HEK293 (cell line): Measurements from ENCODE around the gene IL22RA1.

Experiments used
- CTCF ChIA-PET: fragments of 350-600 bp; formaldehyde crosslinking; extraction: SDS; loops from one replicate; lab custom pipeline; 2021; ENCODE audit warnings: antibody characterized with exemption; lab: Yijun Ruan, JAX
- POLR2A ChIA-PET: fragments of 300-600 bp; formaldehyde crosslinking; extraction: SDS; loops from one replicate; lab custom pipeline; 2020; ENCODE audit warnings: antibody characterized with exemption, inconsistent platforms; lab: Yijun Ruan, JAX
- H3K27ac ChIP-seq: fragments of 200-500 bp; sonication (Bioruptor generic); 2 replicates; pipeline ENCODE4 v1.5.1; 2014; ENCODE audit warnings: low read depth, low read length, control low read depth, inconsistent platforms; ENCODE audit errors: extremely low read depth
- H3K36me3 ChIP-seq, 2 experiments: fragments of 200-500 bp in 1 of 2; sonication (Bioruptor generic) in 1 of 2; 1 replicate in 1 of 2; 2 replicates in 1 of 2; pipeline ENCODE4 v1.5.1; 2014 to 2017; ENCODE audit warnings: inconsistent platforms in 2 of 2, low read length in 2 of 2; ENCODE audit not compliant: control insufficient read depth in 2 of 2, insufficient read depth in 1 of 2
- H3K4me1 ChIP-seq: fragments of 200-500 bp; sonication (Bioruptor generic); 2 replicates; pipeline ENCODE4 v1.5.1; 2014; ENCODE audit warnings: mild to moderate bottlenecking, low read length, inconsistent platforms; ENCODE audit not compliant: control insufficient read depth, insufficient read depth
- H3K4me3 ChIP-seq: 2 replicates; pipeline ENCODE4 v1.5.1; 2011; ENCODE audit warnings: low read depth, mild to moderate bottlenecking, control low read depth, low read length, moderate library complexity
- H3K9me3 ChIP-seq: fragments of 200-500 bp; sonication (Bioruptor generic); 2 replicates; pipeline ENCODE4 v1.5.1; 2014; ENCODE audit warnings: low read depth, low read length, inconsistent platforms; ENCODE audit not compliant: control insufficient read depth, insufficient read depth
- GFI1B ChIP-seq: fragments of 450-650 bp; formaldehyde crosslinking; IDR thresholded peaks from 2 replicates; pipeline ENCODE4 v1.5.1; 2016; ENCODE audit warnings: missing biosample characterization, missing genetic modification characterization
- HOXD13 ChIP-seq: sonication (generic); formaldehyde crosslinking; IDR thresholded peaks from 2 replicates; pipeline ENCODE4 v1.8.0; 2022; ENCODE audit warnings: missing genetic modification reagents, borderline replicate concordance
- RBAK ChIP-seq: fragments of 450-650 bp; formaldehyde crosslinking; IDR thresholded peaks from 2 replicates; pipeline ENCODE4 v1.5.1; 2016; ENCODE audit warnings: missing biosample characterization, missing genetic modification characterization
- TSHZ1 ChIP-seq: fragments of 450-650 bp; formaldehyde crosslinking; IDR thresholded peaks from 2 replicates; pipeline ENCODE4 v1.5.1; 2016; ENCODE audit warnings: missing biosample characterization, missing genetic modification characterization, borderline replicate concordance
- ZBTB21 ChIP-seq: fragments of 450-650 bp; formaldehyde crosslinking; IDR thresholded peaks from 2 replicates; pipeline ENCODE4 v1.5.1; 2017; ENCODE audit warnings: missing biosample characterization, missing genetic modification characterization
- ZFP41 ChIP-seq: fragments of 450-650 bp; formaldehyde crosslinking; IDR thresholded peaks from 2 replicates; pipeline ENCODE4 v1.5.1; 2016; ENCODE audit warnings: missing biosample characterization, missing genetic modification characterization, borderline replicate concordance
- ZNF148 ChIP-seq: fragments of 450-650 bp; formaldehyde crosslinking; IDR thresholded peaks from 2 replicates; pipeline ENCODE4 v1.5.0; 2017; ENCODE audit warnings: missing biosample characterization, missing genetic modification characterization, borderline replicate concordance
- ZNF16 ChIP-seq: fragments of 450-650 bp; formaldehyde crosslinking; IDR thresholded peaks from 2 replicates; pipeline ENCODE4 v1.5.1; 2016; ENCODE audit warnings: low read depth, missing biosample characterization, missing genetic modification characterization
- ZNF221 ChIP-seq: fragments of 450-650 bp; formaldehyde crosslinking; IDR thresholded peaks from 2 replicates; pipeline ENCODE4 v1.5.1; 2017; ENCODE audit warnings: missing biosample characterization, missing genetic modification characterization, borderline replicate concordance
- ZNF23 ChIP-seq: fragments of 450-650 bp; formaldehyde crosslinking; IDR thresholded peaks from 2 replicates; pipeline ENCODE4 v1.5.1; 2016; ENCODE audit warnings: missing biosample characterization, missing genetic modification characterization, borderline replicate concordance
- ZNF26 ChIP-seq: fragments of 450-650 bp; formaldehyde crosslinking; IDR thresholded peaks from 2 replicates; pipeline ENCODE4 v1.5.1; 2016; ENCODE audit warnings: missing biosample characterization, missing genetic modification characterization
- ZNF280D ChIP-seq: fragments of 450-650 bp; formaldehyde crosslinking; IDR thresholded peaks from 2 replicates; pipeline ENCODE4 v1.5.1; 2016; ENCODE audit warnings: missing biosample characterization, missing genetic modification characterization
- ZNF324 ChIP-seq: fragments of 450-650 bp; formaldehyde crosslinking; IDR thresholded peaks from 2 replicates; pipeline ENCODE4 v1.5.1; 2016; ENCODE audit warnings: missing biosample characterization, missing genetic modification characterization
- ZNF341 ChIP-seq: fragments of 450-650 bp; formaldehyde crosslinking; IDR thresholded peaks from 2 replicates; pipeline ENCODE4; 2016; ENCODE audit warnings: low read depth, missing biosample characterization, missing genetic modification characterization
- ZNF501 ChIP-seq: fragments of 450-650 bp; formaldehyde crosslinking; IDR thresholded peaks from 2 replicates; pipeline ENCODE4 v1.5.1; 2016; ENCODE audit warnings: missing biosample characterization, missing genetic modification characterization
- ZNF585B ChIP-seq: fragments of 450-650 bp; formaldehyde crosslinking; IDR thresholded peaks from 2 replicates; pipeline ENCODE4 v1.5.1; 2016; ENCODE audit warnings: missing biosample characterization, missing genetic modification characterization
- ZNF830 ChIP-seq: fragments of 450-650 bp; IDR thresholded peaks from 2 replicates; pipeline ENCODE4 v1.5.0; 2018; ENCODE audit warnings: missing biosample characterization, missing genetic modification characterization, low read depth, mild to moderate bottlenecking, moderate library complexity
- ZSCAN5A ChIP-seq: fragments of 450-650 bp; formaldehyde crosslinking; IDR thresholded peaks from 2 replicates; pipeline ENCODE4 v1.5.1; 2016; ENCODE audit warnings: missing biosample characterization, missing genetic modification characterization

IL22RA1 gene

GRCh38 chr1:24175033-24175755, 32.3 kb upstream of the IL22RA1 start:
- TF ChIP-seq ZNF23 (tag by site-specific recombination) = no peak
- no peak for TF ChIP-seq ZNF26
- TF ChIP-seq ZNF16 (tag by site-specific recombination) = no peak
- no peak for TF ChIP-seq ZNF501 (tag by site-specific recombination)
- TF ChIP-seq ZNF830 (tag by site-specific recombination) = no peak
- TF ChIP-seq ZSCAN5A (tag by site-specific recombination) = no peak
- H3K9me3 ChIP-seq = no peaks in the 10 kb centered on the region
- CTCF ChIA-PET = interaction anchor here (0.7 to 0.9 kb wide), 3 partner anchors 24 to 234 kb away, joined by 3 read pairs; no protein-coding TSS in a partner anchor
- H3K36me3 ChIP-seq = peaks cover 17 to 43% of the 10 kb centered on the region in 2 experiments
- no peak overlapping the region for H3K27ac ChIP-seq
- no peaks in the 10 kb centered on the region for H3K4me1 ChIP-seq
- POLR2A ChIA-PET = no interaction called here
- H3K4me3 ChIP-seq = no peak overlapping the region

- Histone ChIP-seq H3K9me3 (no peaks in the 10 kb centered on the region), H3K4me1 (no peaks in the 10 kb centered on the region), H3K4me3 (no peak overlapping the region), H3K36me3 (peaks cover 17 to 44% of the 10 kb centered on the region in 2 experiments), H3K27ac (no peak overlapping the region)
- ChIA-PET POLR2A (no interaction called here), CTCF (interaction anchor here (0.9 kb wide), 1 partner anchor 235 kb away, joined by 3 read pairs; no protein-coding TSS in a partner anchor)
- TF ChIP-seq HOXD13 (CRISPR knock-in tag) (no peak), ZNF148 (no peak), RBAK (tag by site-specific recombination) (no peak), ZBTB21 (tag by site-specific recombination) (no peak), ZNF585B (tag by site-specific recombination) (no peak), ZNF221 (no peak), GFI1B (tag by site-specific recombination) (no peak), ZNF341 (no peak), ZNF324 (no peak), ZNF830 (tag by site-specific recombination) (no peak), ZNF280D (tag by site-specific recombination) (no peak), ZFP41 (tag by site-specific recombination) (no peak), TSHZ1 (tag by site-specific recombination) (no peak)
Observed at GRCh38 chr1:24173638-24174575, 31.0 kb upstream of the IL22RA1 start.
